Peyer's patch (tissue), 4 donors: Measurements from ENCODE around the gene CWC15.

Source experiments
- POLR2A ChIP-seq, 2 donors: fragments of 450-650 bp; IDR thresholded peaks; one replicate each; pipeline ENCODE4 v1.5.1; 2017; ENCODE audit warnings: antibody characterized with exemption in 2 of 2, mild to moderate bottlenecking in 2 of 2, moderate library complexity in 2 of 2
- TF ChIP-seq, protein P1 (sequence below), 6 experiments: fragments of 450-650 bp in 4 of 6; fragments of 200-600 bp in 2 of 6; sonication (generic) in 1 of 6; IDR thresholded peaks; one replicate each; pipeline ENCODE4 v1.5.1; 2017 to 2019; ENCODE audit warnings: antibody characterized with exemption in 6 of 6, mild to moderate bottlenecking in 3 of 6, moderate library complexity in 1 of 6

DNA sequence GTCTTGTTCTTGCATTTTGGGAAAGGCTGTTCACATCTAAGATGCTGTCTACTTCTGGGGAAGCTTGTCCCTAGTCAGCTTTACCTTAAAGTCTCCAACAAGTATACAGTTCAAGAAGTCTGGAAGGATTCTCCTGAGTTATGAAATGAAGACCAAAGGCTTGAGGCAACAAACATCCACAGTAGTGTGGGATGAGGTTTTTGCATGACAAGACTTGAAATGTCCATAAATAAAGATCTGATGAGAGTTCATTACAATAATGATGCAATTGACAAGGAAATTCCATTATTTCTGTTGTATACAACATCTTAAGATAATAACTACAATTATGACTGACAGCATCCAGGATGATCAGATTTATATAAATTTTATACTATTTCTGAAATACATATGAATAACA lies 30.4 kb upstream of the CWC15 start:
- TF ChIP-seq, protein P1, sequence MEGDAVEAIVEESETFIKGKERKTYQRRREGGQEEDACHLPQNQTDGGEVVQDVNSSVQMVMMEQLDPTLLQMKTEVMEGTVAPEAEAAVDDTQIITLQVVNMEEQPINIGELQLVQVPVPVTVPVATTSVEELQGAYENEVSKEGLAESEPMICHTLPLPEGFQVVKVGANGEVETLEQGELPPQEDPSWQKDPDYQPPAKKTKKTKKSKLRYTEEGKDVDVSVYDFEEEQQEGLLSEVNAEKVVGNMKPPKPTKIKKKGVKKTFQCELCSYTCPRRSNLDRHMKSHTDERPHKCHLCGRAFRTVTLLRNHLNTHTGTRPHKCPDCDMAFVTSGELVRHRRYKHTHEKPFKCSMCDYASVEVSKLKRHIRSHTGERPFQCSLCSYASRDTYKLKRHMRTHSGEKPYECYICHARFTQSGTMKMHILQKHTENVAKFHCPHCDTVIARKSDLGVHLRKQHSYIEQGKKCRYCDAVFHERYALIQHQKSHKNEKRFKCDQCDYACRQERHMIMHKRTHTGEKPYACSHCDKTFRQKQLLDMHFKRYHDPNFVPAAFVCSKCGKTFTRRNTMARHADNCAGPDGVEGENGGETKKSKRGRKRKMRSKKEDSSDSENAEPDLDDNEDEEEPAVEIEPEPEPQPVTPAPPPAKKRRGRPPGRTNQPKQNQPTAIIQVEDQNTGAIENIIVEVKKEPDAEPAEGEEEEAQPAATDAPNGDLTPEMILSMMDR (IDR thresholded peaks at IDR 0.05) = no peak
- TF ChIP-seq POLR2A (IDR thresholded peaks at IDR 0.05) = no peak
